Measurements from ENCODE around the gene ZNF791. TPM values are rescaled to one million over a fixed set of nuclear protein-coding genes. Genes with fewer than 3 reads are reported as not detected.
"Not testable (repeated sequence)": the region's sequence is repeated elsewhere in the genome, so short reads cannot be mapped to it uniquely, and the experiment has no call there.

ZNF791 gene
- total RNA-seq (2014; rRNA removed) = 8.4 and 11.5 TPM in 2 replicates
- 6.4 TPM for polyA plus RNA-seq (2012)

DNA sequence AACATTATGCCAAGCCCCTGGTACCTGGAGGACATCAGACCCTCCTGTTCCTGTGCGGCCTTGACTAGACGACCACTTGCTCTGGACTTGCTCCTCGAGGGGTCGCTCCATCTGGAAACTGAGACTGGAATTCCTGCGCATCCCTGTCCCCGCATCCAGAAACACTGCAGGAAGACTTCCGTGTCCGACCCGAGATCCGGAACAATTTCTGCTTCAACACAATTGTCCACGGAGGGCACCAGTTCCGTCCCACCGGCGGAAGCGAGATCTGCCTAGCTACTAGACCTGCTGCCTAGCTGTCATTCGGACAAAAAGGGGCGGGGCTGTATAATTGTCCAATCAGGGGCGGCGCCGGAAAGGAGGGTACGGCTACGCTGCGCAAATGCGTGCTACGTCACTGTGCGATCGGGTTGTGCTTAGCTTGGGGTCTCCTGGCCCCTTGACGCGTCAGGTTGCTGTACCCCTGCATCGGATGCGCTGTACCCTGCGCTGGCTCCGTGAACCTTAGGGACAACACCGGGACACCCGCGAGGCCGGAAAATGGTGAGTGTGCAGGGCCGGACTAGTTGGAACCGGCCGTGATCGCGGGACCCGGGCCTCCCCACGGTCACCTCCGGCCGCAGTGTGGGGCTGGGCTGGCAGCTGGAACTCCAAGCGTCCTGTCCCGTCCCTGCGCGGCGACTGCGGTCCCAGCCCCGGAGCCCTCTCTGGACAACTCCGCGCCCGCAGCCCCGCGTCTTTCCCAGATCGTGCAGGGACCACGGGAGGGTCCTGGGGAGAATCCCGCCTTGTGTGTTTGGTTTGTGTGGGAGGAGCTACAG, at the start of gene ZNF791, which contains the start of gene ZNF490:
Gene ZNF791 (plus strand): TSS at position 381 of the 821 bp plus-strand sequence. CDS start 160 bp downstream, at position 541.
Gene ZNF490 (minus strand): TSS at position 274 of the 821 bp plus-strand sequence. CDS start 133 bp downstream, at position 141.
- peak; percentile 98 for DNase-seq (ENCODE audit: low read depth)

DNA sequence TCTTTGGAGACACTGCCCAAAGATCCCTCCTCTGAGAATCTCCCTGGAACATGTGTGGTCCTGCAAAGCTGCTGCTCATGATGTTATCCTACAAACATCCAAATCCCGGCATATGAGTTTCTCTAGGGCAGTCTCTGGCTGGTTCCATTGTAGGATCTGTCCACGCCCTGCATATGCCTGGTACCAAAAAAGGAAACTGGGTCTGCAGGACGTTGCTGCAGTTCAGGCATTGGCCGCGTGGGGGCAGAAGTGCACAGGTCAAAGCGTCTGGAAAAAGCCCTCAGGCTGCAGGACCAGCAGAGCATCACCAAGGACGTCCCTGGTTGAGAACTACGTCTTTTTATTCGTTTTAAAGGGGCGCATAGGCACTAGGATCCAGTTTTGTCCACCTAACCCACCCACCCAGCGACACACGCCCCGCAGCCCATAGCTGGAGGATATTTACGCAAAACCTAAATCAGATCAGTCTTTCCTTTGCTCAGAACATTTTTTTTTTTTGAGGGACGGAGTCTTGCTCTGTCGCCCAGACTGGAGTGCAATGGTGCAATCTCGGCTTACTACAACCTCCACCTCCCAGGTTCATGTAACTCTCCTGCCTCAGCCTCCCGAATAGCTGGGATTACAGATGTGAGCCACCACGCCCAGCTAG, 46.6 kb upstream of the ZNF791 start:
- peak; percentile 83 for DNase-seq (ENCODE audit: low read depth)

DNA sequence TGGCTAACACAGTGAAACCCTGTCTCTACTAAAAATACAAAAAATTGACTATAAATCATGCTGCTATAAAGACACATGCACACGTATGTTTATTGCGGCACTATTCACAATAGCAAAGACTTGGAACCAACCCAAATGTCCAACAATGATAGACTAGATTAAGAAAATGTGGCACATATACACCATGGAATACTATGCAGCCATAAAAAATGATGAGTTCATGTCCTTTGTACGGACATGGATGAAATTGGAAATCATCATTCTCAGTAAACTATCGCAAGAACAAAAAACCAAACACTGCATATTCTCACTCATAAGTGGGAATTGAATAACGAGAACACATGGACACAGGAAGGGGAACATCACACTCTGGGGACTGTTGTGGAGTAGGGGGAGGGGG, 44.3 kb upstream of the ZNF791 start:
- DNase-seq (ENCODE audit: low read depth) = not testable (repeated sequence)

DNA sequence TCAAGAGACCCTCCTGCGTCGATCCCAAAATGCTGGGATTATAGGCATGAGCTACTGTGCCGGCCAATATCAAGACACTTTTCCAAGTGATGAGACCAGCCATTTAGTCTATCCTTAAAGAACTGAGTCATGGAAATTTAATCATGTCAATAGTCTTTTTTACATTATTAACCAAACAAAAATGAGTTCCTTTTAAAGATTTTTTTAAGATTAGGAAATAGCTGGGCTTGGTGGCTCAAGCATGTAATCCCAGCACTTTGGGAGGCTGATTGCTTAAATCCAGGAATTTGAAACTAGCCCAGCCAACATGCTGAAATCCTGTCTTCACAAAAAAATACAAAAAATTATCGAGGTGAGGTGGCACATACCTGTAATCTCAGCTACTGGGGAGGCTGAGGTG, 42.8 kb upstream of the ZNF791 start:
- no peak for DNase-seq (ENCODE audit: low read depth)

DNA sequence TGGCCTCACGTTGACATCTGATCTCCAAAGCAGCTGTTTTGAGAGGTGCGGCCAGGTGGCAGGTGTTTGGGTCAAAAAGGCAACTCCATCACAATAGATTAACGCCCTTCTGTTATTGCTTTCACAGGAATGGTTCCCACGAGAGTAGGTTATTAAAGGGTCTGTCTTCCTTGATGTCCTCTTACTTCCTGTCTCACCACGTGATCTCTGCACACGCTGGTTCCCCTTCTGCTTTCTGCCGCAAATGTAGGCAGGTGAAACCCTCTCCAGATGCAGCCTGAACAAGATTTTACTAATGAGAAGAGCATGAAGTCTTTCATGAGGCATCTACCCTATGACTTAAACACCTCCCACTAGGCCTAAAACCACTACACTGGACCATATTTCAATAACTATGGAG, 36.7 kb upstream of the ZNF791 start:
- DNase-seq (ENCODE audit: low read depth) = no peak

DNA sequence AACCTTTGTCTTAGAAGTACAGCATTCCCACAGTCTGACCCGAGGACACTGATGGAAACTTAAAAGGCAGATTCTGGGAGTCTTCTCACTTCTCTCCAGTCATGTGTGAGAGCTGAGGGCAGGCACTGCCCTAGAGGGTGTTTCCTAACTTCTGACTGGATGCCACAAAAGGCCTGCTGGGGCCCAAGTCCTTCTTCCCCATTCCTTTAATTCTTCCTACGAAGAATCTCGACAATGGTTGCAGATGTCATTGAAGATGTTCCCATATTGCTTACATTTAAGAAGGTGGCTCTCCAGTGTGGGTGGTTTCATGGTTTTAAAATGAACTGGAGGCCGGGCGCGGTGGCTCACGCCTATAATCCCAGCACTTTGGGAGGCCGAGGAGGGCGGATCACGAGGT, 32.1 kb upstream of the ZNF791 start:
- DNase-seq (ENCODE audit: low read depth) = no peak

DNA sequence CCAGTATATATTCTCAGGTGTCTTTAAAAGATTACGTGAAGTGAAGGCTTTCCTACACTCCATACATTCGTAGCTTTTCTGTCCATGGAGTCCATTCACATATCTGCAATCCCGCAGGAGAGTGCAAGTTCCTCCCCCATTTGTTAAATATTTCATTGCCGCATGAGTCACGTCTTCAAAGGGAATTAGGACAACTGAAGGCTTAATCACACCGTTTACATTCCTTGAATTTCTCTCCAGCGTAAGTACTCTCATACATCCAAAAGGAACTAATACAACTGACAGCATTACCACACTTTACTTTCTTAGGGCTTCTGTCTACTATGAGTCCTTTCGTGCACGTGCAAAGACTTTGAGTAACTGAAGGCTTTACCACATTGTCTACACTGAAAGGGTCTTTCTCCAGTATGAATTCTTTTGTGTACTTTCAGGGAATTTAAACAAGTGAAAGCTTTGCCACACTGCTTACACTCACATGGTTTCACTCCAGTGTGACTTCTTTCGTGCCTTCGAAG, 30.5 kb upstream of the ZNF791 start:
- peak; percentile 55 for DNase-seq (ENCODE audit: low read depth)

DNA sequence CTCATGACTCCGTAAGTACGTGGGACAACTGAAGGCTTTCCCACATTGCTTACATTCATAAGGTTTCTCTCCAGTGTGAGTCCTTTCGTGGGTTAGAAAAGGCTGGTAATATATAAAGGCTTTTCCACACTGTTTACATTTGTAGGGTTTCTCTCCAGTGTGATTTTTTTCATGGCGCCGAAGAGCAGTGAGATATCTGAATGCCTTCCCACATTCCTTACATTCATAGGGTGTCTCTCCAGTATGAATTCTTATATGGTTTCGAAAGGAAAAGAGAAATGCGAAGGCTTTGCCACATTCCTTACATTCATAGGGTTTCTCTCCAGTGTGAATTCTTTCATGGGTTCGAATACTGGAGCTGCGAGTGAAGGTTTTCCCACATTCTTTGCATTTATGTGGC, 29.6 kb upstream of the ZNF791 start:
- no peak for DNase-seq (ENCODE audit: low read depth)

DNA sequence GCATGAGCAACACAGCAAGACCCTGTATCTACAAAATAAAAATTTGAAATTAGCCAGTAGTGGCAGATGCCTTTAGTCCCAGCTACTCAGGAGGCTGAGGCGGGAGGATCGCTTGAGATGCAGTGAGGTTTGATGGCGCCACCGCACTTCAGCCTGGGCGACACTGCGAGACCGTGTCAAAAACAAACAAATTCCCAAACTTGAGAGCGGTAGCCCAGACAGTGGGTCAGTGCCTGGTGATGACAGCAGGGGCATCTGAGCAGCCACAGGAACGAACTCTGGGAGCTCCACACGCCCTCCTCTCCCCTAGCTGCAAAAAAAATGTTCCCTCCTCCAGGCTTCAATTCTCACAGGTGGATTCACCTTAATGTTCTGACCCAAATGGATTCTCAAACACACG, 14.2 kb upstream of the ZNF791 start:
- no peak for DNase-seq (ENCODE audit: low read depth)

DNA sequence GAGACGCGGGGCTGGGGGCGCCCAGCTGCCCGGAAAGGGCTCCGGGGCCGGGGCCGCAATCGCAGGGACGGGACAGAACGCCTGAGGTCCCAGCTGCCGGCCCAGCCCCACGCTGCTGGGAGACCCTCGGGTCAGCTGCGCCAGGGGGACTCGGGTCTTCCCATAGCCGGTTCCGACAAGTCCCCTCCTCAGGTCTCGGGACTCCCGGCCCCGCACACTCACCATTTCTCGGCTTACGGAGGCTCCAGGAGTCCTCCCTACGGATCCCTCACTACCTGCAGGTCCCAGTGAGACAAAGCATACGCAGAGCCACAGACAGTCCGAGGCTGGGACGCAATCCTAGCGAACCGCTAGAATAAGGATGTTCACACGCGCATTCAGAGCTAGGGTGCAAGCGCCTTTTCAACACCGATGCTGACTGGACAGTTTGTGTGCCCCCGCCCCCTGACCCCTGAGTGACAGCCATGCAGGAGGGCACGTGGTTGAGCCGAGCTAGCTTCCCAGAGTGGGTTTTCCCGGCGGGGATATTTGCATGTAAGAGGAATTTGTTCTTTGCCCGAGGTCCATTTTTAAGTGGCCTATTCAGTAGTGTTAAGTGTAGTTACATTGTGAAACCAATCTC, 13.7 kb upstream of the ZNF791 start:
- DNase-seq (ENCODE audit: low read depth) = no peak

DNA sequence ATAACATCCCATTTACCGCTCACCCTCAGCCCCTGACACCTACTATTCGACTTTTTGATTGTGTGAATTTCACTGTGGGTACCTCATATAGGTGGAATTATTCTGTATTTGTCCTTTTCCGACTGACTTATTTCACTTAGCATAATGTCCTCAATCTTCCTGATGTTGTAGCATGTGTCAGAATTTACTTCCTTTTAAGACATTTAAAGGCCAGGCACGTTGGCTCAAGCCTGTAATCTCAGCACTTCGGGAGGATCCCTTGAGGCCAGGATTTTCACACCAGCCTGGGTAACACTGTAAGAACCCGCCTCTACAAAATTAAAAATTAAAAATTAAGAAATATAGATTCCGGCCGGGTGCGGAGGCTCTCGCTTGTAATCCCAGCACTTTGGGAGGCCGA, 13.1 kb upstream of the ZNF791 start:
- no peak for DNase-seq (ENCODE audit: low read depth)

DNA sequence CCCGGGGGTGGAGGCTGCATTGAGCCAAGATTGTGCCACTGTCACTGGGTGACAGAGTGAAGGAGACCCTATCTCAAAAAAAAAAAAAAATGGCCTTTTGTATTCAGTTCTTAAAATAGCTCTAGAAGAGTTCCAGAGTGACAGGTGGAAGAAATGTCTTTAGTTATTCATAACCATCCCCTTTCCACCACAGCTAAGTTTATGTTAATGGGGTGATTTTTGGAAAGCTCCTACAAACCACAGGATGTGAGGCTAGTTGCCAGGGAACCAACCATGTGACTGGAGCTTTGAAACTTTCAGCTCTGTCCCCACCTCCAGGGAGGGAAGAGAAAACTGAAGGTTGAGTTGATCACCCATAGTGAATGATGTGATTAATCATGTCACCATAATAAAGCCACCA, 7.0 kb upstream of the ZNF791 start:
- DNase-seq (ENCODE audit: low read depth) = peak; percentile 55

DNA sequence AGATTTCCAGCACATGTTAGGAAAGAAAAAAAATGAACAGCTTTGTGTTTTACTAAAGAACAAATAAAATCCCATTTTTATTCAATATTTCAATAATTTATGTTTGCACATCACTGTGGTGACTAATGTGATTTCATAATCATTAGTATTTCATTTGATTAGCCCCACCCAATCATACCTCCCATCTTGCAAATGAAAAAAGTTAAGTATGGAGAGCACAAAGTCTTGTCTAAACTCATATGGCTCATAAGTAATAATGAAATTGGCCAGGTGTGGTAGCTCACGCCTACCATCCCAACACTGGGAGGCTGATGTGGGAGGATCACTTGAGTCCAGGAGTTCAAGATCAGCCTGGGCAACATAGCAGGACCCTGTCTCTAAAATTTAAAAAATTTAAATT, 3.9 kb upstream of the ZNF791 start:
- no peak for DNase-seq (ENCODE audit: low read depth)

DNA sequence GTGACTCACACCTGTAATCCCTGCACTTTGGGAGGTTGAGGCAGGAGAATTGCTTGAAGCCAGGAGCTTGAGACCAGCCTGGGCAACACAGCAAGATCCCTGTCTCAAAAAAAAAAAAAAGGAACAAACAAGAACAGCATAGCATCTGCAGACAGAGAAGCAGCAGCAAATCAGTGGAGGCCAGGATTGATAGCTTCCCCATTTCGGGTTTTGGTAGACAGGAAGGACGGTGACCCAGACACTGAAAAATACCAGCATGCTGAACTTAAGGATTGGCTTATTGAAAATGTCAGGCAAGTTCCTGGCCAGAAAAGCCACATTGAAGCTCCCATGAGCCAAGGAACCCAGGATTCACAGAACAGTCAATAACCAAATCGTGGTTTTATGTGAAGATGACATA, 3.1 kb upstream of the ZNF791 start:
- DNase-seq (ENCODE audit: low read depth) = no peak

DNA sequence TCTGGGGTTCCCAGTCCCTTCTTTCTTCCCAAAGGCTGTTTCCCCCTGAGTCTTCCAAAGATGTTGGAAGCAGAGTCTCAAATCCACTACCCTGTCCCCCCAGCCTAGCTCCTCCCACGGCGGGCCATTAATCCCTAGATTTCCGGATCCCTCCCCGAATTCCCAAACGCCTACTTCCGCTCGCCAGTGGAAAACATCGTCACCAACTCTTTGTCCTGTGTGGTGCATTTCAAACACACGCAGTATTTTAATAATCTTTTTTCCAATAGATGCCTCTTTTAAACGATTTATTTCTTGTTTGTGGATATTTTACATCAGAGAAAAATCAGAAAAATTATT, 610 bp downstream of the ZNF791 start:
- DNase-seq (ENCODE audit: low read depth) = peak; percentile 73

DNA sequence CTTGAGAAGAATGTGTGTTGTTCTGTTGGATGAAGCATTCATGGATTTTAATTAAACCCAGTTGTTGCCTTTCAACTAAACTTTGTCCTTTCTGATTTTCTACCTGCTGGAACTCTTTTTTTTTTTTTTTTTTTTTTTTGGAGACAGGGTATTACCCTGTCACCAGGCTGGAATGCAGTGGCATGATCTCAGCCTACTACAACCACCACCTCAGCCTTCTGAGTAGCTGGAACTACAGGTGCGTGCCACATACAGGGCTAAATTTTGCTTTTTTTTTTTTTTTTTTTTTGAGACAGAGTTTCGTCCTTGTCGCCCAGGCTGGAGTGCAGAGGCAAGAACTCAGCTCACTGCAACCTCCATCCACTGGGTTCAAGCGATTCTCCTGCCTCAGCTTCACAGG, 6.9 kb downstream of the ZNF791 start:
- DNase-seq (ENCODE audit: low read depth) = no peak

DNA sequence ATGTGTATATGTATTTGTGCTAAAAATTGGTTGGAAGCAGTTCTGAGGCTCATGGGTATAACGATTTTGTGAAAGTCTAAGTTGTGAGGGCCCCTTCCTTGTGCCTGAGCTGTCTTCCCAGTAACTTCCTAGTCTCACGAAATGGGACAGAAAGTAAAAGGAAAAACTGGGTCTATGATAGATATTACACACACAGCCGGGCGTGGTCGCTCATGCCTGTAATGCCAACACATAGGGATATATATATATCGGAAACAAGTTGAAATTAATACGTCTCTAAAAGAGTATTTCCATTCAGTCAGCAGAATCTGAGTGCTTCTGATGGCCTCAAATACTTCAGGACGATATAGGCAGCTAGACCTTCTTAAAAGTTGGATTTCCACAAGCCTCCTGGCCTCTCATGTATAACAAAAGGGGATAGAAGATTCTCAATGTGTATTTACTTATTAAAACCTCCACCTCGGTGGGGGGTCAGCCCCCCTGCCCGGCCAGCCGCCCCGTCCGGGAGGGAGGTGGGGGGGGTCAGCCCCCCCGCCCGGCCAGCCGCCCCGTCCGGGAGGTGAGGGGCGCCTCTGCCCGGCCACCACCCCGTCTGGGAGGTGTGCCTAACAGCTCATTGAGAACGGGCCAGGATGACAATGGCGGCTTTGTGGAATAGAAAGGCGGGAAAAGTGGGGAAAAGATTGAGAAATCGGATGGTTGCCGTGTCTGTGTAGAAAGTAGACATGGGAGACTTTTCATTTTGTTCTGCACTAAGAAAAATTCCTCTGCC, 10.7 kb downstream of the ZNF791 start:
- not testable (repeated sequence) for DNase-seq (ENCODE audit: low read depth)

DNA sequence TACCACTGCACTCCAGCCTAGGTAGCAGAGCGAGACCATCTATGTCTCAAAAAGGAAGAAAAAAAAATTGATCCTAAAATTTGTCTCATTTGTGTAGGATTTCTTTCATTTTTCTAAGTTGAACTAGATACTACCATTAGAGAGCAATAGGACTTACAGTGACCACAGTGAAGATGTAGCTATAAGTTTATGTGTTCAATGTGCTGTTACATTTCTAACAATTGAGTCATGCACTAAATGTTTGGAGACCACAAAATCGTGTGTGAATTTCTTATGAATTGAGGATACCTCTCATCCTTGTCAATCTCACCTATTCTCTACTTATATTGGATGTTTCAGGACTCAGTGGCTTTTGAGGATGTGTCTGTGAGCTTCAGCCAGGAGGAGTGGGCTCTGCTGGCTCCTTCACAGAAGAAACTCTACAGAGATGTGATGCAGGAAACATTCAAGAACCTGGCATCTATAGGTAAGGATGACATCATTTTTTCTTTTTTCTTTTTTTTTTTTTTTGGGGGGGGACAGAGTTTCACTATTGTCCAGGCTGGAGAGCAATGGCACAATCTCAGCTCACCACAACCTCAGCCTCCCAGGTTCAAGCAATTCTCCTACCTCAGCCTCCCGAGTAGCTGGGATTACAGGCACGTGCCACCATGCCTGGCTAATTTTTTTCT, 12.8 kb downstream of the ZNF791 start:
- no peak for DNase-seq (ENCODE audit: low read depth)

DNA sequence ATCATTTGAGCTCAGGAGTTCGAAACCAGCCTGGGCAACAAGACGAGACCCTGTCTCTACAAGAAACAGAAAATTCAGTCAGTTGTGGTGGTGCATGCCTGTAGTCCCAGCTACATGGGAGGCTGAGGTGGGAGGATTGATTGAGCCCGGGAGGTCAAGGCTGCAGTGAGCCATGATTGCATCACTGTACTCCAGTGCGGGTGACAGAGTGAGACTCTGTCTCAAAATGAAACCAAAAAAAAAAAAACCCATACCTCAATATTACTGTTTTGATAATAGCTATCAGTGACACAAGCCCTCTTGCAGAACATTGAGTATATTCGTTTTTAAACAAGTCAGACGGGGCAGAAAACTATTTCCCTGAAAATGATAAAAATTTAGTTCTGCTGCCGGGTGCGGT, 16.2 kb downstream of the ZNF791 start:
- no peak for DNase-seq (ENCODE audit: low read depth)

DNA sequence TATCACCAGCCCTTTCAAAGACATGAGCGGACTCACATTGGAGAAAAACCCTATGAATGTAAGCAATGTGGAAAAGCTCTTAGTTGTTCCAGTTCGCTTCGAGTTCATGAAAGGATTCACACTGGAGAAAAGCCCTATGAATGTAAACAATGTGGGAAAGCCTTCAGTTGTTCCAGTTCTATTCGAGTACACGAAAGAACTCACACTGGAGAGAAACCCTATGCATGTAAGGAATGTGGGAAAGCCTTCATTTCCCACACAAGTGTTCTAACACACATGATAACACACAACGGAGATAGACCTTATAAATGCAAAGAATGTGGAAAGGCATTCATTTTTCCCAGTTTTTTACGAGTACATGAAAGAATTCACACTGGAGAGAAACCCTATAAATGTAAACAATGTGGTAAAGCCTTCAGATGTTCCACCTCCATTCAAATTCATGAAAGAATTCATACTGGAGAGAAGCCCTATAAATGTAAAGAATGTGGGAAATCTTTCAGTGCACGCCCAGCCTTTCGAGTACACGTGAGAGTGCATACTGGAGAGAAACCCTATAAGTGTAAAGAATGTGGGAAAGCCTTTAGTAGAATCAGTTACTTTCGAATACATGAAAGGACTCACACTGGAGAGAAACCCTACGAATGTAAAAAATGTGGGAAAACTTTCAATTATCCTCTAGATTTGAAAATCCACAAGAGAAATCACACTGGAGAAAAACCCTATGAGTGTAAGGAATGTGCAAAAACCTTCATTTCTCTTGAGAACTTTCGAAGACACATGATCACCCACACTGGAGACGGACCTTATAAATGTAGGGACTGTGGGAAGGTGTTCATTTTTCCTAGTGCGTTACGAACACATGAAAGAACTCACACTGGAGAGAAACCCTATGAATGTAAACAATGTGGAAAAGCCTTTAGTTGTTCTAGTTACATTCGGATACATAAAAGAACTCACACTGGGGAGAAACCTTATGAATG, 17.6 kb downstream of the ZNF791 start:
- peak; percentile 32 for DNase-seq (ENCODE audit: low read depth)
